Islet of Langerhans (tissue), 1 donor: ENCODE measurements around the gene SPHK2.

Experiments
- FAIRE-seq: peaks from one replicate; lab custom pipeline; 2011; peaks lifted over from hg19 to GRCh38; lab: Jason Lieb, UNC

The SPHK2 gene

DNA sequence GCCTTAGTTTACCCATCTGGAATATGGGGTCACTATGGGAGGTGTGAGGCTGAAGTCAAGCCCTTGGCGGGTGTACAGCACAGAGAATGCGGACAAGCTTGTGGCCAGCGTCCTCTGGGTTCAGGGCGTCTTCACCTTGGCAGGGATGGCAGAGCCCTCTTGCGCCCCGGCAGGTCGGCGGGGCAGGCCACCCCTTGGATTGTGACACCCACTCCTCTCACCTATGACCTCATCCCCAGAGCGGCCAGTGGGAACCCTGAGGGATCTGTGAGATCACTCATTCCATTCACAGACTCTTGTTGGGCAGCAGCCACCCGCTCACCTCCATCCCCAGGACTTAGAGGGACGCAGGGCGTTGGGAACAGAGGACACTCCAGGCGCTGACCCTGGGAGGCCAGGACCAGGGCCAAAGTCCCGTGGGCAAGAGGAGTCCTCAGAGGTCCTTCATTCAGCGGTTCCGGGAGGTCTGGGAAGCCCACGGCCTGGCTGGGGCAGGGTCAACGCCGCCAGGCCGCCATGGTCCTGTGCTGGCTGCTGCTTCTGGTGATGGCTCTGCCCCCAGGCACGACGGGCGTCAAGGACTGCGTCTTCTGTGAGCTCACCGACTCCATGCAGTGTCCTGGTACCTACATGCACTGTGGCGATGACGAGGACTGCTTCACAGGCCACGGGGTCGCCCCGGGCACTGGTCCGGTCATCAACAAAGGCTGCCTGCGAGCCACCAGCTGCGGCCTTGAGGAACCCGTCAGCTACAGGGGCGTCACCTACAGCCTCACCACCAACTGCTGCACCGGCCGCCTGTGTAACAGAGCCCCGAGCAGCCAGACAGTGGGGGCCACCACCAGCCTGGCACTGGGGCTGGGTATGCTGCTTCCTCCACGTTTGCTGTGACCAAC, 12.6 kb upstream of the SPHK2 start, which contains the start of gene SPACA4:
TSS of gene SPACA4 (plus strand) at position 280 of the 896 bp plus-strand sequence. CDS start at position 517, 237 bp downstream.
- FAIRE-seq: no peak

DNA sequence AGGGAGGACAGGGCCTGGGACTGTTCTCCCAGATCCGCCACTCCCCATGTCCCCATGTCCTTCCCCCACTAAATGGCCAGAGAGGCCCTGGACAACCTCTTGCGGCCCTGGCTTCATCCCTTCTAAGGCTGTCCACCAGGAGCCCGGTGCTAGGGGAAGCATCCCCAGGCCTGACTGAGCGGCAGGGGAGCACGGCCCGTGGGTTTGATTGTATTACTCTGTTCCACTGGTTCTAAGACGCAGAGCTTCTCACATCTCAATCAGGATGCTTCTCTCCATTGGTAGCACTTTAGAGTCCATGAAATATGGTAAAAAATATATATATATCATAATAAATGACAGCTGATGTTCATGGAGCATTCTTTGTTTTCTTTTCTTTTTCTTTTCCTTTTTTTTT, 11.9 kb upstream of the SPHK2 start:
- FAIRE-seq: no peak

DNA sequence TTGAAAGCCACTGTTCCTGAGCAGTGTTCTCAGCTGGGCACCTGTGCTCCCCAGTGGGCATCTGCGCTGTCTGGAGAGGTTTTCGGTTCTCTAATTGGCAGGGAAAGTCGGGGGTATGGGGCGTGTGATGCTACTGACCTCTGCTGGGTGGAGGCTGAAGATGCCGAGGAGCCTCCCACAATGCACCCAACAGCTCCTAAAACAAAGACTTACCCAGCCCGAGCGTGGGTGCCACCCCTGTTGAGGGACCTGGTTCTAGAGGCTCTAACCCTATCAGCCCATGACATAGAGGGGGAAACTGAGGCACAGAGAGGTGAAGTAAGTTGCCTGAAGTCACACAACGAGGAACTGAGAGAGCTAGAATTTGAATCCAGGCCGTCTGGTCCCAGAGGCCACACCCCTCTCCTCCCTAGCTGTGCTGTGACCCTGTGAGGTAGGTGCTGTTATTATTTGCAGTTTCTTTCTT, 10.5 kb upstream of the SPHK2 start:
- FAIRE-seq: no peak

DNA sequence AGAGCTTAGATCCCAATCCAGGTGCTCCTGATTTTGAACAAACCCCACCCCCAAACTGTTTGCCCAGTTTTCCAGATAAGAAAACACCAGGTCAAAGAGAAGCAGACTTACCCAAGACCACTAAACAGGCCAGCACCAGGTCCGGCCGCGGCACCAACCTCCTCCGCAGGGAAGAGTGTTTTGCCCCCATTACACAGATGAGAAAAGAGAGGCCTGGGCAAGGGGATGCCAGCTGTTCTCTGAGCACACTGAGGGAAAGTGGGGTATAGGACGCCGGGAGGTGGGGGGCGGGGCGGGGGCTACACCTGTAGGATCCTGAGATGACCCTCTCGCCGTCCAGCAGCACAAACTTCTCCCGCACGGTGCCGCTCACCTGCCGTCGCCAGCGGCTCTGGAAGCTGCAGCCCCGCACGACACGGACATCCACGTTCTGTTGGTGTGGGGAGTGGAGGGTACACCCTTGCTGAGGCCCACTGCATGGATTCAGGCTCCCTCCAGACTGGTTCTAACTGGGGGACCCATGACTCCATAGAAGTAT, 9.7 kb upstream of the SPHK2 start:
- no peak for FAIRE-seq

DNA sequence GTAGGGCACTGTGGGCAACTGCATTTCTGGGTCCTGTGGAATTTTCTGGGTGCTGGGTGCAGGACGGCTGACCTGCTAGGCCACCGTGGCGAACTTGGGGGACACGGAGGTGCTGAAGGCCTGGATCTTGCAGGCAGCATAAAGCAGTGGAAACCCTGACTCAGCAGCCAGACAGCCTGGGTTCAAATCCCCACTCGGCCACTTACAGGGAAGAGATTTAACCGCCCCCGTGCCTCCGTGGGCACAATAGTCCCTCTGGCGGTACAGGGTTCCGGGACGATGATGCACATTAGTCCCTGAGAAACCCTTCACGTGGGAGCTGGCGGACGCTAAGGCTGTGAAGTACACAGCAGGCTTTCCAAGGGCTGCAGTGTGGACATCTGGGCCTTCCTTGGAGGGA, 7.4 kb upstream of the SPHK2 start:
- no peak for FAIRE-seq

DNA sequence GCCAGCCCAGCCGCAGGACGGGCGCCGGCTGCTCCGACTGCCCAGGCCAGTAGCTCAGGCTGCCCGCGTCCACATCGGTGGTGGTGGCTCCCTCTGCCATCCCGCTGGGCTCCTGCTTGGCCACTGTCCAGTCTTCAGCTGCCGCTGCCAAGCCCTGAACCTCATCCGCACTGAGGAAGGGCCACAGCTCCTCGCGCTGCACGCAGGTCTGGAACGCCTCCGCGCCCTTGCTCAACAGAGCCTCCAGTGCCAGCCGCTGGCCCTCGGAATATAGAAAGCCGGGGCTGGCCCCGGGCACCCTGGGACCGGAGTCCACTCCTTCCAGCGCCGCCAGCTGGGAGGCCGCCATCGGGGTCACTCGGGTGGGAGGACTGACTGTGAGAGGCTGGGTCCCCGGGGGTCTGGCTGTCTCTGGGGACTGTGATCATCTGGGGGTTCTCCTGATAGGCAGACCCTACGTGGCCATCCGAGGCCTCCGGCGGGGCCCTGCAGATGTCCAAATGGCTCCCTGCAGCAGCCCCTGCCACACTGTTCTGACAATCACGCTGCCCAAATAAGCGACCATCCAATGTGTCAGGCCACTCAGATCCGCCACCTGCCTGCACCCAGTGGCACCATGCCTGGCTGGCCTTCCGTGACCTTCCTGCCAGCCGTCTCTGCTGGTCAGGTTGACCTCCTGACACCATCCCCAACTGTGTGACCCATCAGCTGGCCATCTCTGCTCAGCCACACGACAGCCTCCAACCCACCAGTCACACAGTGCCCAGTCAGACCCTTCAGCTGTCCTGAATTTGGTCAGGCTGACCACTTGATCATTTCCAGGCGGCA, 6.1 kb upstream of the SPHK2 start:
- FAIRE-seq: no peak

DNA sequence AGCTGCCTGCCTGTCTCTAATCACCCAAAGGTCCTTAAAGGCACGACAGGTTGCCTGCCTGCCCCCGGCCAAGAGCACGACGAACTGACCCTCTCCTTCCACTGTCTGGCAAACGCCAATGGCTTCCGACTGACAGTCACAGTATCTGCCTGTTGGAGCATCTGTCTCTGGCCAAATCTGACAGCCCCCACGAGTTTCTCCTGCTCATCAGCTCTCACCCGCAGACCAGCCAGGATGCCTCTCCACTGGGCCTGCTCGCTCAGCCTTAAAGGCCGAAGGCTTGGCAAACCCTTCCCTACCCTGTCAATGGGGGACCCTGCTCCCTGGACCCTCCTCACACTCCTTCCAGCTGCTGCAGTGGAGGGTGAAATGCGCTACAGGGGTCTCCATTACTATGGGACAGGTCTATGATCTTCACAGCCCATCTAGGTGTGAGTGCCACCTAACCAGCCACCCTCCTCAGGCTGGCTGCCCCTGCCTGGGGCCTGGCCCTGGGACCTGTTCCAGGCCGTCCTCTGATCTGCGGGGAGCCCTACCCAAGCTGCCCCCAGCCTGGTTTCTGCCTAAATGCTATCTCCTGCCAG, 5.4 kb upstream of the SPHK2 start:
- FAIRE-seq: no peak

DNA sequence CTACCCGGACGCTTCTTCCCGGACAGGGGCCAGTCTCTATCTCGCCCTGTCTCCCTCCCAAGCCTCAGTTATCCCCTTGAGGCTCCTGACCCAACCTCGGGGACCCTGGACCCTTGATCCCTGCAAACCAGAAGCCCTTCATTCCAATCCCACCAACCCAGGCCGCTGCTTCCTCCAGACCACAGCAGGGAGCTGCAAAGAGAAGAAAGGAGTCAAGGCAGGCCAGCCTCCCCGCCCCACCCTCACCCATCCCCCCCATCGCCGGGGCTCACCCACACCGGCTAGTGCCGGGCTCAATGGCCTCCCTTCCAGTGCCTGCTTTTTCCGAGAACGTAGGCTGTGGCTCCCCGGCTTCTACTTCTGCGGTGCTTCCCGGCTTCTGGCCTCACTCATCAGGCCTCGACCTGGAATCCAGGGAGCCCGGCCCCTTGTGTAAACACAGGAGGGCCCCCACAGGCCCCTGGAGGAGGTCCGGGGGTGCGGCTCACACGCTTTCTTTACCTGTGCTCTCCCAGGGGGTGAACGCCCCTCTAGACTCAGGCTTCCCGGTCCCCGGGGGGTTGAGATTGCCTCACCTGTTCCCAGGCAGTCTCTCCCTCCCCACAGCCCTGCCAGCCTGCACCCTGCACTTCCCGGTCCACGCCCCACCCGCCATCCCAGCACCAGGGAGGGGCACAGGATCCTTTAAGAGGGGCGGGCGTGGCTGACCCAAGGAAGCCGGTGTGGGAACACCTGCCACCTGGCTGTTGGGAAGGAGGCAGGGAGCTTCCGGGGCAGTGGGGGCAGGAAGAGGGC, 4.7 kb upstream of the SPHK2 start, which contains the start of gene FAM83E:
TSS of gene FAM83E (minus strand) at position 641 of the 795 bp plus-strand sequence. CDS start 1,704 bp downstream, outside the sequence.
- no peak for FAIRE-seq

DNA sequence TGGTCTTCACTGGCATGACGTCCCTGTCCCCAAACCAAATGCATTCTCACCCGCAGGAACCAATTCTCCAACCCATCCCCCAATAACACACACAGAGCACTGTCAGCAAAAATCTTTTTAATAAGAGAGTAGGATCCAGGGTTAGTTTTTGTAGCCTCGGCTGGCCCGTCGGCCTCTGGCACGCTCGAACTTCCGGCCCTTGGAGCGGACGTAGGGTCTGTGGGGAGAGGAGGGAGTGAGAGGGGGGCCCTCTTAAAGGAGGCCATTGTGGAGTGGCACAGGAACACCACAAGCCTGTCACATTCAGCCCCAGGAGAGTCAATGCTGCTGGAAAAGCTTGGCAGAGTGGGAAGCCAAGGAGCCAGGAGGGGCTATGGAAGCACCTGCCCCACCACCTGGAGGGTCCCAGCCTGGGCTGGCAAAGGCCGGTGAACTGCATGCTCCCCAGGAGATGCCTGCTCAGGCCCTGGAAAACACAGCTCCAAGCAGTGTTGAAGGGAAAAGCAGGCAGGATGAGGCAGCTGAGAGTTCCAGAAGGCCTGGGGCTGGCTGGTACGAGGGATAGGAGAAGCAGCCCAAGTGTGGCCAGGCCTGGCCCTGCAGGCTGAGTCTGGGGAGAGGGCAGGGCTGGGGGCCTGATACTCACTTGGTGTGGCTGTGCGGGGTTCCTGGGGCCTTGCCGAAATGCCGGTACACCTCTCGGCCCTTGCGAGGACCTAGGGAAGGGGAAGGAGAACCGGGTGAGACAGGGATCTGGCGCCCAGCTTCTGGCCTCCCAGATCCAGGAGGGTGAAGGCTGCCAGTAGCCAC, 3.9 kb upstream of the SPHK2 start:
- FAIRE-seq: no peak

DNA sequence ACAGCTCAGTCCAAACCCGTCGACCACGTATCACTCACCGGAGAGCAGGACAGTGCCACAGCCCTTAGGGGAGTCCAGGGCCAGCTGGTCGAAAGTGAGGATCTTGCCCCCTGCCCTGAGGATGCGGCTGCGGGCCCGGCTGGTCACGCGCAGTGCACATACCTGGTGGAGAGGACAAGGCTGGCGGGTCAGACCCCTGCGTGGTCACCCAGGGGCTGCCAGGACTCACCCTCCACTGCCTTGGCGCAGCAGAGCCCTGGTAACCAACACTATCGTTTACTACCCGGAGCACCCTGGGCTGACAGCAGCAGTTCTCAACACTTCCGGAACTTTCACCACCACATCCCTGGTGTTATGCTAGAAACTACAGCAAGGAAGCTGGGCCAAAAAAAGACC, 3.3 kb upstream of the SPHK2 start:
- no peak for FAIRE-seq

DNA sequence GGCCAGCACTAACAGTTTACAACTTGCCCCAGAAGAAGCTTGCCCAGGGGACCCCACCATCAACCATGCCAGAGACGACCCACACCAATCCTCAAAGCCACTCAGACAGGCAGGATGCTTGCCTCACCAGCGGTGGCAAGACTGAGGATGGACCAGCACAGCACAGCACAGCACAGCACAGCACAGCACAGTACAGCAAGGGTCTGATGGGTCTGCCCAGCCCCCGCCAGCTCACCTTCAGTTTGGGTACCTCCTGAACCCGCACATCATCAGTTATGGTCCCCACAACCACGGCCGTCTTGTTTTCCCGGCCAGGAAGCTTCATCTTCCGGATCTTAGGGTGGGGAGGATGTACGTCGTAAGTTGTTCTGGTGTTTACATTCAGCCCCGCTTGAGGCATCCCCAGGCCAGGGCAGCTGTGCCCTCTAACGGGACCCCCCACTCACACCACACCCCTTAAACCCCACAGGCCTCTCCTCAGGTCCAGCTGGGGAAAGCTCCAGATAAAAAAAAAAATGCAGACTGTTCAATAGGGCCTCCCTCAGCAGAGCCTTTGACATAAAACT, 2.7 kb upstream of the SPHK2 start:
- no peak for FAIRE-seq

DNA sequence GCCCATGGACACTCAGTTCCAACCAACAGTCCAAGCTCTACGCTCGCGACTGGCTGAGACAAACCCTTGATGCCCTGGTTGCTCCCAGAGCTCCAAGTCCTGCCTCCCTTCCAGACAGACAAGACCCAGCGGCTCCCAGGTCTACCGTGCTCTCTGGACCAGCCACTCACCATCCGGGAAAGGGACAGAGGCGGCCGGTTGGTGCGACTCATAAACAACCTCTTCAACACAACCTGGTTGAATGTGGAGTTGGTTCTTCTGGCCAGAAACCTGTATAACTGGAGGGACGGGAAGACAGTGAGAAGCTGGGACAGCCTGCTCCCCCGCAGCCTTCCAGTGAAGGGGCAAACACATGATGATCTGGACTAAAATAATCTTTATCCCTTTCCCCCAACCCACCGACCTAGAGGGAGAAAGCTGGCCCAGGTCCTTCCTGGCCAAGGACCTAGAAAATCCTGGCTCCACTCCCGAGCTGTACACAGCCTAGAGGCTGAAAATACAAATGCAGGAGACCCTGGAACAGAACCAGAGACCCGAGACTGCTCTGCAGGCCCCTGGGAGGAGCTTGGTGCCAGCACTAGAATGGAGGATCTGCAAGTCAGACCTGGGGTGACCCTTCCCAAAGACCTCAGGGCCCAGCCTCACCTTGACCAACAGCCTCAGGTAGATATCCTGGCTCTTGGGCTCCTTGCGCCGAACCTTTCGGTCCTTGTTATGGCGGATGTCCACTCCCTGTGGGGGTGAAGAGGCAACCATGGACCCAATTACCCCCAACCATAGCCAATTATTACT, 2.0 kb upstream of the SPHK2 start:
- FAIRE-seq: no peak

DNA sequence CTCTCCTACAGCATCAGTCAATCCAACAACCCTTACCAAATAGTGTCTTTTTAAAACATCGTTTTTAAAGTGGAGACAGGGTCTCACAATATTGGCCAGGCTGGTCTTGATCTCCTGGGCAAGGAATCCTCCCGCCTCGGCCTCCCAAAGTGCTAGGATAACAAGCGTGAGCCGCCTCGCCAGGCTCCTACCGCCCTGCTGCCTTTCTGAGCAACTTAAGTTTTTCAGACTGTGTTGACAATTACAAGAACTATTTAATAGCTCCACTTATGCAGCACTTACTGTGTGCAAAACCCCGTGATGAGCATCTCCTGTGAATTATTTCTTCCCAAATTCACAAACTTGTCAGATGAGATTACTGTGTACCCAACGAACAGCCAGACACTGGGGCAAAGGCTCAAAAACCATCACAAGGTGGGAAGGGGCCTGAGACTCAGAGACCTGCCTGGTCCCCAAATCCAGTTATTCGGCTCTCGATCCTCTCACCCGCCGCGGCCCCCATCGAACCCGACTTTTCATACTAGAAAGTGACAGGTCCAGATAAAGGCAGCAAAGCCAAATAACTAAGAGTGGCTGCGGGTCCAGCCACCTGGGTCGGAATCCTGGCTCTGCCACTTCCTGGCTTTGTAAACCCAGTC, 909 bp upstream of the SPHK2 start:
- no peak for FAIRE-seq

DNA sequence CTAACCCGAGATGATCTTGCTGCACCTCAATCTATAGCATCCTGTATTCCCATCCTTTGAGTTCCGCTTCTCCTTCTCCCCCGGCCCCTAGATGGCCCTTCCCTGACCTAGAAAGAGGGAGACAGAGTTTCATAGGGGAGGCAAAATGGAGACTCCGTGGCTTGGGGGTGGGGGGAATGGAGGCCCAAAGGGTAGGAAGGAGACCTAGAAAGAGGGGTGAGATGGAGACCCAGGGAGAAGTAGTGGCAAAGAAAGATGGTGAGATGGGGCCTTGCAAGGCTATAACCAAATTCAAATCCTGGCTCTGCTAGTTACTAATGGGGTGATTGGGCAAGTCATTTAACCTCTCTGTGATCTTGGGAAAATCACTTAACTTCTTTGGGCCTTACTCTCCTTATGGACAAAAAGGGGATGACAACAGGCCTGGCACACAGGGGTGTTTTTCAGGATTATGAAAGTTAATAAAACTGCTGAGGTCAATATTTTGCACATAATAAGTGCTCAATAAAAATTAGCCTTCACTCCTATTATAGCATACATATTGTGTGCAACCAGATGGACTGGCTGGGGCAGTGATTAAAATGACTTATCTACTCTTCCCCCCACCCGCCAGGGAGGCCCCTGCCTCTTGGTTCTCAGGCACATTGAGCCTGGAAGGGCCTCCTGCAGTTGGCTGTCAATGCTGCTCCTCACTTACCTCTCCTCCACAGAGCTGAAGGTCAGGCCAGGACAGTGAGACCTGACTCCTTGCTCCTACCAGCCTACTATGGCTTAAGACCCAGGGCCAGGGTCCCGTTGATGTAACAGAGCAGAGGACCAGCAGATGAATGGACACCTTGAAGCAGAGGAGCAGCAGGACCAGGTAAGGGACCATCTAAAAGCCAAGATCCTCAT, 633 bp downstream of the SPHK2 start:
- FAIRE-seq: no peak

DNA sequence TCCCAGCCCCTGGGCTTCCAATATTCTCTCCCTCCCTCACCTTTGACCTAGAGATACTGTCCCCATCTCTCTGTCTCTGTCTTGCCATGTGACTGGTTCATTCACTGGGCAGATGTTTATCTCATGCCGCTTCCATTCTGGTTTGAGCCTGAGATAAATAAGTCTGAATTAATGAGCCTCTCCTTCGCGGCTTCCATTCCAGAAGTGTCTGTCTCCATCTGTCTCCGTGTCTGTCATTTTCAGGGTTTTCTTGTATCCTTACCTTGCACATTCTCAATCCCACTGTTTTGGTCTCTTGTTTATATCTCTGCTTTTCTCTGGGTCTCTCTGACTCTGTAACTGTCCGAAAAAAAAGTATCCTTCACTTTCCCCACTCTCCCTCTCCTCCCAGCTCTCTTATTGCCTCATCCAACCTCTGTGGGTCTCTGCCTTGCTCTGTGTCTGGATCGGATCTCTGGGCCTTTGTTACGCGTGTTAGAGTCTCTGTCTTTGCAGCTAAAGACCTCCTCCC, 4.3 kb downstream of the SPHK2 start:
- no peak for FAIRE-seq

DNA sequence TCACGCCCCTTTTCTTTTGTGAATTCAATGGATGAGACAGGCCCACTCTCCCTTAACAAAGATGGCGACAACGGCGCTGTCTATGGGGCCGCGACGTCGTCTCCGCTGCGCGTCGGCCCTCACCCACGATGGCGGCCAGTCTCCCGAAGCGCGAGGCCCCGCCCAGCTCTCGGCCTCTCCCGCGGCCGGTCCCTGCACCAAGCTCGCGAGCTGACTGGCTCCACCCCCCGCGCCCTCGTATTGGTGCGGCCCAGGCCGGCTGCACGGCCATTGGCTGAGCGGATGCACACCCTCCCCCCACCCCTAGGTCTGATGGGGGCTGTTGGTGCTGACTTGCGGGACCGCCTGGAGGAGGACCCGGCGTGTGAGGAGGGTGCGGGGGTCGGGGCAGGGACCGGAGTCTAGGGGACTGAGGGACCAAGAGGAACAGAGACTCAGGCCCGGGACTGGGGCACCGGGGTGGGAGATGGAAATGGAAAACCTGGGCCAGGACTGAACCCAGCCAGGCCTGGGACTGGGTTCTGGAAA, 4.8 kb downstream of the SPHK2 start:
- no peak for FAIRE-seq
